Measurements from ENCODE around the gene TSHZ2. TPM values are rescaled to one million over a fixed set of nuclear protein-coding genes. Genes with fewer than 3 reads are reported as not detected.
A peak's percentile ranks its signal among the peaks of the same experiment; 100 is the strongest.

The TSHZ2 gene
- total RNA-seq, 3 donors from 2014 or later (not counting 1 experiment from before 2014, with no cell fraction given), result 1.8 to 1.9 TPM; not detected in 1

DNA sequence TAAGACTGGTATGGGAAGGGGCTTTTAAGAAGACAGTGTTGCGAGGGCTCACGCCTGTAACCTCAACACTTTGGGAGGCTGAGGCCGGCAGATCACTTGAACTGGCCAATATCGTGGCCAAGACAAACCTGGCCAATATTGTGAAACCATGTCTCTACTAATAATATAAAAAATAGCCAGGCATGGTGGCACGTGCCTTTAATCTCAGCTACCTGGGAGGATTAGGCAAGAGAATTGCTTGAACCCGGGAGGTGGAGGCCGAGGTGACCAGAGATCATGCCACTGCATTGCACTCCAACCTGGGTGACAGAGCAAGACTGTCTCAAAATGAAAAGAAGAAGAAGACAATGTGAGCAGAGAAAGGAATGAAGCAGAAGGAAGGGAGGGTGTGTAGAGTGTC is 242.2 kb downstream of the TSHZ2 start:
- DNase-seq (no peak), ATAC-seq (no peak)
- H3K4me1 Mint-ChIP-seq, result no peaks in the 10 kb centered on the region
- TF ChIP-seq CTCF (IDR thresholded peaks at IDR 0.05), result no peak
- H3K27me3 Mint-ChIP-seq (ENCODE audit: low read depth in 2 of 2), result peaks cover 20 to 33% of the 10 kb centered on the region in 2 donors
- Histone ChIP-seq H3K9me3 (ENCODE audit: control insufficient read depth, insufficient read depth, low read length) (no peaks in the 10 kb centered on the region), H3K36me3 (ENCODE audit: control insufficient read depth, insufficient read depth, low read length) (no peaks in the 10 kb centered on the region), H3K4me3 (ENCODE audit: low read length) (no peak overlapping the region), H3K27ac (ENCODE audit: low read length) (no peak overlapping the region), H3K27me3 (ENCODE audit: control insufficient read depth, insufficient read depth, low read length) (peaks cover 3% of the 10 kb centered on the region), H3K4me1 (ENCODE audit: control insufficient read depth, insufficient read depth, low read length) (peaks cover 4% of the 10 kb centered on the region)
- H3K27ac Mint-ChIP-seq, result no peak overlapping the region
- no peaks in the 10 kb centered on the region for H3K36me3 Mint-ChIP-seq
- intact Hi-C loops (cut with micrococcal nuclease), result no loop called here
- H3K9me3 Mint-ChIP-seq, result no peaks in the 10 kb centered on the region
- no peak overlapping the region for H3K4me3 Mint-ChIP-seq
- 92% methylated on average over 7 of the region's 7 CpGs for WGBS (ENCODE audit: insufficient coverage)

GRCh38 chr20:53215166-53215565 is 243.0 kb downstream of the TSHZ2 start:
- Mint-ChIP-seq H3K36me3 (no peaks in the 10 kb centered on the region), H3K27ac (no peak overlapping the region), H3K4me1 (no peaks in the 10 kb centered on the region), H3K27me3 (ENCODE audit: low read depth in 2 of 2) (peaks cover 16 to 33% of the 10 kb centered on the region in 2 donors), H3K4me3 (peak overlapping the region; percentile 49), H3K9me3 (no peaks in the 10 kb centered on the region)
- peaks cover 4% of the 10 kb centered on the region for H3K4me1 ChIP-seq (ENCODE audit: control insufficient read depth, insufficient read depth, low read length)
- ATAC-seq (no peak), DNase-seq (peak in 1 of 2 donors; percentile 42)
- peaks cover 3% of the 10 kb centered on the region for H3K27me3 ChIP-seq (ENCODE audit: control insufficient read depth, insufficient read depth, low read length)
- no peaks in the 10 kb centered on the region for H3K9me3 ChIP-seq (ENCODE audit: control insufficient read depth, insufficient read depth, low read length)
- WGBS (ENCODE audit: insufficient coverage), result 66% methylated on average over 4 of the region's 4 CpGs
- no peak overlapping the region for H3K27ac ChIP-seq (ENCODE audit: low read length)
- H3K36me3 ChIP-seq (ENCODE audit: control insufficient read depth, insufficient read depth, low read length), result no peaks in the 10 kb centered on the region
- TF ChIP-seq CTCF (IDR thresholded peaks at IDR 0.05), result no peak
- H3K4me3 ChIP-seq (ENCODE audit: low read length), result no peak overlapping the region
- intact Hi-C loops (cut with micrococcal nuclease), result no loop called here

DNA sequence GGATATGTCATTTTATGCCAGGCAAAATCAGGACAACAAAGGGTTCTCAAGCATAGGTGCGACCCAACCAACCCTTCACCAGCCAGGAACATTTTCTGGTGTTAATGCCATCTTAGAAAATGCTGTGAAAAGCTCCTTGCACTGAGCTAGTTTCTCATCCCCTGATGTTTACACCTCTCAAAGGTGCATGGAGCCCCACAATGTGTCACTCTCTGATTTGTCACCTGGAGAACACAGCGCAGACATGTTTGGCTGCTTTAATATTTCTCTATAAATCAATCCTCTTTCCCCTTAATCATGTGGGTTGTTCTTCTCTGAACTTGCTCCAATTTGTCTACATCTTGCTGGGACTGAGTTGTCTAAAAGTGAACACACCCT is 244.3 kb downstream of the TSHZ2 start:
- no peak for DNase-seq

More for the DNA sequence above, 244.3 kb downstream of the TSHZ2 start:
- Histone ChIP-seq H3K27me3 (ENCODE audit: control insufficient read depth, insufficient read depth, low read length) (peaks cover 3% of the 10 kb centered on the region), H3K4me3 (ENCODE audit: low read length) (no peak overlapping the region), H3K27ac (ENCODE audit: low read length) (no peak overlapping the region), H3K9me3 (ENCODE audit: control insufficient read depth, insufficient read depth, low read length) (no peaks in the 10 kb centered on the region), H3K36me3 (ENCODE audit: control insufficient read depth, insufficient read depth, low read length) (no peaks in the 10 kb centered on the region), H3K4me1 (ENCODE audit: control insufficient read depth, insufficient read depth, low read length) (peaks cover 4% of the 10 kb centered on the region)
- H3K9me3 Mint-ChIP-seq, result no peaks in the 10 kb centered on the region
- no peak overlapping the region for H3K27ac Mint-ChIP-seq
- TF ChIP-seq CTCF (IDR thresholded peaks at IDR 0.05), result no peak
- H3K4me1 Mint-ChIP-seq, result no peaks in the 10 kb centered on the region
- peaks cover 15 to 38% of the 10 kb centered on the region in 2 donors for H3K27me3 Mint-ChIP-seq (ENCODE audit: low read depth in 2 of 2)
- H3K36me3 Mint-ChIP-seq, result no peaks in the 10 kb centered on the region
- ATAC-seq, result no peak
- intact Hi-C loops (cut with micrococcal nuclease), result loop anchor here (2.0 kb wide), 1 partner anchor 974 kb away; no protein-coding TSS in a partner anchor
- 91% methylated on average over 2 of the region's 2 CpGs for WGBS (ENCODE audit: insufficient coverage)
- H3K4me3 Mint-ChIP-seq, result peak overlapping the region; percentile 17
